HG03025 (cell line): ENCODE data around the gene LATS1.
"Not testable (repeated sequence)": the region's sequence is repeated elsewhere in the genome, so short reads cannot be mapped to it uniquely, and the experiment has no call there.

Experiments used
- ATAC-seq: cut with Tn5 transposase; IDR thresholded peaks from one replicate; pipeline ENCODE4 v1.9.1; 2021; ENCODE audit warnings: mild to moderate bottlenecking, moderate library complexity; ENCODE audit not compliant: unreplicated experiment, low FRiP score

The LATS1 gene

GRCh38 chr6:149717588-149718458 is at the start of gene LATS1:
Gene LATS1, minus strand, starts transcription at chr6:149718101. Its CDS starts 15,975 bp downstream, at chr6:149702126.
- ATAC-seq, result peak; percentile 87

GRCh38 chr6:149766156-149766769 is 48.4 kb upstream of the LATS1 start:
- ATAC-seq, result no peak

- no peak for ATAC-seq
Measured at GRCh38 chr6:149763866-149764265, 46.0 kb upstream of the LATS1 start.

- peak; percentile 90 for ATAC-seq
Measured at GRCh38 chr6:149761438-149761837, 43.5 kb upstream of the LATS1 start.

- no peak for ATAC-seq
Measured at GRCh38 chr6:149756261-149756636, 38.3 kb upstream of the LATS1 start.

GRCh38 chr6:149755300-149756260 is 37.7 kb upstream of the LATS1 start:
- ATAC-seq, result peak; percentile 63

- ATAC-seq, result no peak
Measured at GRCh38 chr6:149754548-149754947, 36.6 kb upstream of the LATS1 start.

GRCh38 chr6:149753374-149753637 is 35.4 kb upstream of the LATS1 start:
- not testable (repeated sequence) for ATAC-seq

GRCh38 chr6:149752600-149753373 is 34.9 kb upstream of the LATS1 start:
- no peak for ATAC-seq

- ATAC-seq, result not testable (repeated sequence)
Measured at GRCh38 chr6:149751920-149752319, 34.0 kb upstream of the LATS1 start.

GRCh38 chr6:149751239-149751638 is 33.3 kb upstream of the LATS1 start:
- no peak for ATAC-seq

GRCh38 chr6:149750136-149750609 is 32.3 kb upstream of the LATS1 start:
- peak; percentile 24 for ATAC-seq

GRCh38 chr6:149749594-149750135 is 31.8 kb upstream of the LATS1 start, which contains the start of gene PCMT1:
Gene PCMT1, plus strand, starts transcription at chr6:149749741. Its CDS starts 161 bp downstream, at chr6:149749902.
- ATAC-seq, result peak; percentile 73

GRCh38 chr6:149749082-149749593 is 31.2 kb upstream of the LATS1 start:
- ATAC-seq, result peak; percentile 1

- peak; percentile 61 for ATAC-seq
Measured at GRCh38 chr6:149746147-149746946, 28.4 kb upstream of the LATS1 start, which contains the start of gene NUP43. Gene NUP43, minus strand, starts transcription at chr6:149746529. Its CDS starts 34 bp downstream, at chr6:149746495.

GRCh38 chr6:149745252-149745651 is 27.4 kb upstream of the LATS1 start:
- ATAC-seq, result not testable (repeated sequence)

- no peak for ATAC-seq
Measured at GRCh38 chr6:149734915-149735314, 17.0 kb upstream of the LATS1 start.

GRCh38 chr6:149733089-149733720 is 15.3 kb upstream of the LATS1 start:
- no peak for ATAC-seq
